Ovary (tissue), 1 donor: ENCODE data around the gene FXYD4.
"Not testable (repeated sequence)": the region's sequence is repeated elsewhere in the genome, so short reads cannot be mapped to it uniquely, and the experiment has no call there.

ENCODE experiments used
- EP300 ChIP-seq: sonication (generic); formaldehyde crosslinking; IDR thresholded peaks from one replicate; pipeline ENCODE4 v1.6.1; 2017; ENCODE audit warnings: antibody characterized with exemption
- POLR2A ChIP-seq: fragments of 450-650 bp; IDR thresholded peaks from one replicate; pipeline ENCODE4 v1.6.1; 2017; ENCODE audit warnings: antibody characterized with exemption, mild to moderate bottlenecking, moderate library complexity

- TF ChIP-seq POLR2A, EP300: not testable (repeated sequence)
Measured at GRCh38 chr10:43393186-43393585, 21.8 kb downstream of the FXYD4 start.
